HepG2 (cell line): ENCODE measurements around the gene SSC5D. TPM values are rescaled to one million over a fixed set of nuclear protein-coding genes. Genes with fewer than 3 reads are reported as not detected.

Experiments
- ATAC-seq: fragments of 200-7000 bp; cut with Tn5 transposase; 3 replicates; pipeline ENCODE4 v1.9.1; 2020; ENCODE audit warnings: mild to moderate bottlenecking, moderate library complexity
- BruUV-seq: library from RNA; stranded (reverse); fragments of 400-500 nt; replicated peaks from 2 replicates; lab custom pipeline; 2021; lab: Mats Ljungman, UMichigan
- CTCF ChIA-PET: fragments of 300-600 bp; formaldehyde crosslinking; extraction: SDS; loops from one replicate; lab custom pipeline; 2021; ENCODE audit warnings: low total read pairs, inconsistent platforms, low intra/inter-chr PET ratio; lab: Yijun Ruan, JAX
- POLR2A ChIA-PET: fragments of 350-600 bp; sonication (Branson Sonifier 250); formaldehyde crosslinking; loops from one replicate; lab custom pipeline; 2020; ENCODE audit warnings: antibody characterized with exemption, inconsistent platforms; lab: Yijun Ruan, JAX
- DNase-seq: peaks from one replicate; pipeline ENCODE4 v3.0.0-alpha.2; 2015; ENCODE audit warnings: low spot score
- FAIRE-seq: peaks from 3 replicates; lab custom pipeline; 2011; peaks lifted over from hg19 to GRCh38; lab: Jason Lieb, UNC
- H2AFZ ChIP-seq: one replicate; pipeline ENCODE4 v1.6.1; 2011; ENCODE audit warnings: low read length, inconsistent platforms
- H3K27ac ChIP-seq: fragments of 300-600 bp; 3 replicates; pipeline ENCODE4 v1.8.0; 2011; ENCODE audit warnings: mixed run types, mild to moderate bottlenecking, mixed read lengths, low read length, inconsistent platforms; ENCODE audit not compliant: insufficient read depth; ENCODE audit errors: extremely low read length
- H3K27me3 ChIP-seq, 2 experiments: fragments of 200-600 bp in 1 of 2; 2 replicates in 1 of 2; 3 replicates in 1 of 2; pipeline versions ENCODE4 v1.6.0 to v1.8.0; 2011; ENCODE audit warnings: low read length in 2 of 2, mild to moderate bottlenecking in 2 of 2, moderate library complexity in 2 of 2, inconsistent platforms in 1 of 2; ENCODE audit not compliant: insufficient read depth in 2 of 2, control insufficient read depth in 1 of 2
- H3K36me3 ChIP-seq, 2 experiments: fragments of 200-600 bp in 1 of 2; replicated peaks in 1 of 2; 2 replicates in 1 of 2; 3 replicates in 1 of 2; pipeline versions ENCODE4 v1.5.1 to v1.8.0; 2011; ENCODE audit warnings: low read length in 2 of 2, inconsistent platforms in 1 of 2; ENCODE audit not compliant: insufficient read depth in 2 of 2, control insufficient read depth in 1 of 2
- H3K4me1 ChIP-seq: 2 replicates; pipeline ENCODE4 v1.5.1; 2012; ENCODE audit warnings: low read length, inconsistent platforms; ENCODE audit not compliant: insufficient read depth
- H3K4me2 ChIP-seq: 2 replicates; pipeline ENCODE4 v1.6.0; 2011; ENCODE audit warnings: low read depth, low read length, inconsistent platforms
- H3K4me3 ChIP-seq, 3 experiments: fragments of 200-600 bp in 1 of 3; sonication (generic), shearing (Covaris generic) in 1 of 3; replicated peaks in 1 of 3; 2 replicates each; pipeline ENCODE4 v1.5.1; 2011 to 2016; ENCODE audit warnings: low read length in 3 of 3, inconsistent platforms in 2 of 3, low read depth in 2 of 3, mild to moderate bottlenecking in 2 of 3, control low read depth in 1 of 3, mixed read lengths in 1 of 3; ENCODE audit not compliant: insufficient read depth in 1 of 3
- H3K79me2 ChIP-seq: one replicate; pipeline ENCODE4 v1.6.1; 2011; ENCODE audit warnings: low read length, inconsistent platforms; ENCODE audit not compliant: insufficient read depth
- H3K9ac ChIP-seq: 2 replicates; pipeline ENCODE4 v1.6.0; 2011; ENCODE audit warnings: mild to moderate bottlenecking, low read depth, low read length, inconsistent platforms; ENCODE audit not compliant: insufficient read depth
- H3K9me3 ChIP-seq: 2 replicates; pipeline ENCODE4 v1.5.1; 2012; ENCODE audit warnings: mild to moderate bottlenecking, low read length
- H4K20me1 ChIP-seq: 2 replicates; pipeline ENCODE4 v1.6.0; 2011; ENCODE audit warnings: inconsistent platforms, mild to moderate bottlenecking, low read length, moderate library complexity; ENCODE audit not compliant: insufficient read depth
- SMC3 ChIP-seq: IDR thresholded peaks from 2 replicates; pipeline ENCODE4 v1.6.1; 2011; ENCODE audit warnings: low read length, improper control_type of control experiment
- STAG1 ChIP-seq: sonication (generic); formaldehyde crosslinking; IDR thresholded peaks from 2 replicates; pipeline ENCODE4 v1.4.0; 2020; ENCODE audit warnings: missing genetic modification reagents
- ZNF761 ChIP-seq: sonication (generic); formaldehyde crosslinking; conservative IDR thresholded peaks from 2 replicates; pipeline ENCODE4 v1.4.0; 2020; ENCODE audit warnings: mild to moderate bottlenecking, missing genetic modification reagents
- WGBS: methylation state at CpG from one replicate; pipeline ENCODE4 v1.1.6; 2017; ENCODE audit warnings: low lambda C conversion rate; 5-methylcytosine and 5-hydroxymethylcytosine counted together
- in situ Hi-C: cut with HindIII; loops from 2 replicates; pipeline ENCODE4 v1.10.0; 2017; ENCODE audit warnings: low pct_unique_long_range_greater_than_20kb; ENCODE audit not compliant: extremely low pct_ligation_motif_present
- intact Hi-C: fragments of 100-400 bp; cut with micrococcal nuclease; formaldehyde crosslinking; loops from one replicate; pipeline ENCODE4 v1.10.0; 2022; ENCODE audit not compliant: unreplicated experiment
- polyA plus RNA-seq, 8 experiments: library from polyadenylated mRNA; depleted of rRNA in 3 of 8; stranded (reverse) in 7 of 8; unstranded in 1 of 8; fragments of >200 nt; fragmentation: Illumina TruSeq in 4 of 8; extraction: Trizol in 4 of 8; gene quantifications; 2 replicates each; pipeline versions ENCODE4 v1.2.1 to v1.2.3, GENCODE V29; 2011 to 2016; ENCODE audit warnings: low read depth in 4 of 8, missing spikeins in 1 of 8, mixed read lengths in 1 of 8; ENCODE audit not compliant: insufficient read depth in 1 of 8
- total RNA-seq, 5 experiments: library from RNA; depleted of rRNA; stranded (reverse); fragments of >200 nt; fragmentation: Illumina TruSeq; extraction: Trizol; gene quantifications; 2 replicates each; pipeline ENCODE4 v1.2.3, GENCODE V29; 2016; ENCODE audit warnings: low read depth in 1 of 5
- TF ChIP-seq, protein P1 (sequence below): sonication (generic); formaldehyde crosslinking; IDR thresholded peaks from 2 replicates; pipeline ENCODE4 v1.5.0; 2020; ENCODE audit warnings: mild to moderate bottlenecking, missing genetic modification reagents, moderate library complexity
- TF ChIP-seq, protein P2 (sequence below): sonication (generic); formaldehyde crosslinking; IDR thresholded peaks from 2 replicates; pipeline ENCODE4 v1.5.1; 2020; ENCODE audit warnings: mild to moderate bottlenecking, missing genetic modification reagents, moderate library complexity

Gene SSC5D
- total and polyA plus RNA-seq, 2 of the 13 experiments (the other 11 are each of a cell fraction or from before 2014, with no cell fraction given): not detected

DNA sequence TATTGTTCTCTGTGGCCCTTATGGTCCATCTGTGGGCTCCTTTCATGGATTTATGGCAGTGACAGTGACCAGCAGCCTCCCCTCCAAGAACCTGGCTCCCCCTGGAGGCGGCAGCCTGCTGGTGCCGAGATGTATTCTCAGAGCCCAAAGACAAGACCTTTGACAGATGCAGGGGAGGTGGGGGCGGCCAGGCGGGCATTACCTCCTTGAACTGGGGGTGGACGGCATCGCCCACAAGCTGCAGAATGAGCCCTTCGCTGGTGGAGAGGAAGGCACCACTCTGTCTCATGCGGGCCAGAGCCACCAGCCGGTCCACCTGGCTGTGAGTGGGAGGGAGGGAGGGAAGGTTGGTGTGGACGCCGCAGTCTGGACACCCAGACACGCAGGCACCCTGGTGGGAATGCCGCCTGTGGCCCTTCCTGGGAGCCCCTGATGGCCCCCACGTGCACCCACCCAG lies 33.4 kb upstream of the SSC5D start:
- 84% methylated on average over 14 of the region's 14 CpGs for WGBS
- H4K20me1 ChIP-seq: peaks cover 10% of the 10 kb centered on the region; the same call in 1 of the 2 replicates
- no peak overlapping the region for H3K4me2 ChIP-seq
- ATAC-seq (peak; percentile 48), DNase-seq (peak; percentile 34), FAIRE-seq (peak; percentile 36)
- TF ChIP-seq STAG1 (CRISPR knock-in tag) (peak; percentile 53), SMC3 (peak; percentile 39), ZNF761 (CRISPR knock-in tag) (no peak)
- TF ChIP-seq, protein P1, sequence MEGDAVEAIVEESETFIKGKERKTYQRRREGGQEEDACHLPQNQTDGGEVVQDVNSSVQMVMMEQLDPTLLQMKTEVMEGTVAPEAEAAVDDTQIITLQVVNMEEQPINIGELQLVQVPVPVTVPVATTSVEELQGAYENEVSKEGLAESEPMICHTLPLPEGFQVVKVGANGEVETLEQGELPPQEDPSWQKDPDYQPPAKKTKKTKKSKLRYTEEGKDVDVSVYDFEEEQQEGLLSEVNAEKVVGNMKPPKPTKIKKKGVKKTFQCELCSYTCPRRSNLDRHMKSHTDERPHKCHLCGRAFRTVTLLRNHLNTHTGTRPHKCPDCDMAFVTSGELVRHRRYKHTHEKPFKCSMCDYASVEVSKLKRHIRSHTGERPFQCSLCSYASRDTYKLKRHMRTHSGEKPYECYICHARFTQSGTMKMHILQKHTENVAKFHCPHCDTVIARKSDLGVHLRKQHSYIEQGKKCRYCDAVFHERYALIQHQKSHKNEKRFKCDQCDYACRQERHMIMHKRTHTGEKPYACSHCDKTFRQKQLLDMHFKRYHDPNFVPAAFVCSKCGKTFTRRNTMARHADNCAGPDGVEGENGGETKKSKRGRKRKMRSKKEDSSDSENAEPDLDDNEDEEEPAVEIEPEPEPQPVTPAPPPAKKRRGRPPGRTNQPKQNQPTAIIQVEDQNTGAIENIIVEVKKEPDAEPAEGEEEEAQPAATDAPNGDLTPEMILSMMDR (CRISPR knock-in tag): peak; percentile 77
- TF ChIP-seq, protein P2, sequence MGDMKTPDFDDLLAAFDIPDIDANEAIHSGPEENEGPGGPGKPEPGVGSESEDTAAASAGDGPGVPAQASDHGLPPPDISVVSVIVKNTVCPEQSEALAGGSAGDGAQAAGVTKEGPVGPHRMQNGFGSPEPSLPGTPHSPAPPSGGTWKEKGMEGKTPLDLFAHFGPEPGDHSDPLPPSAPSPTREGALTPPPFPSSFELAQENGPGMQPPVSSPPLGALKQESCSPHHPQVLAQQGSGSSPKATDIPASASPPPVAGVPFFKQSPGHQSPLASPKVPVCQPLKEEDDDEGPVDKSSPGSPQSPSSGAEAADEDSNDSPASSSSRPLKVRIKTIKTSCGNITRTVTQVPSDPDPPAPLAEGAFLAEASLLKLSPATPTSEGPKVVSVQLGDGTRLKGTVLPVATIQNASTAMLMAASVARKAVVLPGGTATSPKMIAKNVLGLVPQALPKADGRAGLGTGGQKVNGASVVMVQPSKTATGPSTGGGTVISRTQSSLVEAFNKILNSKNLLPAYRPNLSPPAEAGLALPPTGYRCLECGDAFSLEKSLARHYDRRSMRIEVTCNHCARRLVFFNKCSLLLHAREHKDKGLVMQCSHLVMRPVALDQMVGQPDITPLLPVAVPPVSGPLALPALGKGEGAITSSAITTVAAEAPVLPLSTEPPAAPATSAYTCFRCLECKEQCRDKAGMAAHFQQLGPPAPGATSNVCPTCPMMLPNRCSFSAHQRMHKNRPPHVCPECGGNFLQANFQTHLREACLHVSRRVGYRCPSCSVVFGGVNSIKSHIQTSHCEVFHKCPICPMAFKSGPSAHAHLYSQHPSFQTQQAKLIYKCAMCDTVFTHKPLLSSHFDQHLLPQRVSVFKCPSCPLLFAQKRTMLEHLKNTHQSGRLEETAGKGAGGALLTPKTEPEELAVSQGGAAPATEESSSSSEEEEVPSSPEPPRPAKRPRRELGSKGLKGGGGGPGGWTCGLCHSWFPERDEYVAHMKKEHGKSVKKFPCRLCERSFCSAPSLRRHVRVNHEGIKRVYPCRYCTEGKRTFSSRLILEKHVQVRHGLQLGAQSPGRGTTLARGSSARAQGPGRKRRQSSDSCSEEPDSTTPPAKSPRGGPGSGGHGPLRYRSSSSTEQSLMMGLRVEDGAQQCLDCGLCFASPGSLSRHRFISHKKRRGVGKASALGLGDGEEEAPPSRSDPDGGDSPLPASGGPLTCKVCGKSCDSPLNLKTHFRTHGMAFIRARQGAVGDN (CRISPR knock-in tag): peak; percentile 14; the same call in 1 of the 2 replicates
- H3K9me3 ChIP-seq: no peaks in the 10 kb centered on the region
- H3K9ac ChIP-seq: no peak overlapping the region
- peaks cover 0 to 12% of the 10 kb centered on the region in 2 experiments; a peak in 2 of 5 replicates for H3K27me3 ChIP-seq
- no peak overlapping the region for H3K4me3 ChIP-seq
- no peak overlapping the region for H3K27ac ChIP-seq
- H3K36me3 ChIP-seq: peaks cover 1 to 11% of the 10 kb centered on the region in 2 experiments; a peak in 4 of 5 replicates
- no peak overlapping the region for H2AFZ ChIP-seq
- peaks cover 28% of the 10 kb centered on the region for H3K4me1 ChIP-seq
- in situ Hi-C loops (no loop called here), intact Hi-C loops (no loop called here)
- ChIA-PET POLR2A (interaction anchor here (3.3 kb wide), 1 partner anchor 48 kb away, joined by 11 read pairs; the partner anchor contains the start of gene UBE2S), CTCF (interaction anchor here (0.8 kb wide), 1 partner anchor 314 kb away, joined by 3 read pairs; no protein-coding TSS in a partner anchor)
- BruUV-seq: no TSS peak
- H3K79me2 ChIP-seq: peaks cover 15% of the 10 kb centered on the region
